Measurements from ENCODE around the gene ADAM8. TPM values are rescaled to one million over a fixed set of nuclear protein-coding genes. Genes with fewer than 3 reads are reported as not detected.
A peak's percentile ranks its signal among the peaks of the same experiment; 100 is the strongest.

ADAM8 gene
- total and polyA plus RNA-seq, 10 of the 15 experiments (the other 5 are each of a cell fraction or from before 2014, with no cell fraction given) = 0.37 to 92.7 (median 21.7) TPM

- no peak overlapping the region for H2AFZ ChIP-seq (ENCODE audit: control insufficient read depth, low read depth, low read length)
- H3K36me3 ChIP-seq (ENCODE audit: control insufficient read depth in 2 of 2, insufficient read depth in 2 of 2, low read length in 1 of 2) = peaks cover 28 to 34% of the 10 kb centered on the region in 2 experiments
- H3K27me3 ChIP-seq (replicated peaks in 1 of 2; ENCODE audit: control insufficient read depth in 2 of 2, insufficient read depth in 2 of 2, low read length in 1 of 2) = no peaks in the 10 kb centered on the region
- no TSS peak for BruUV-seq (replicated peaks)
- H3K9me3 ChIP-seq (replicated peaks; ENCODE audit: control insufficient read depth, insufficient read depth, low read length) = no peaks in the 10 kb centered on the region
- H4K20me1 ChIP-seq (ENCODE audit: control insufficient read depth, insufficient read depth) = no peaks in the 10 kb centered on the region
- no peaks in the 10 kb centered on the region for H3K4me1 ChIP-seq (ENCODE audit: control insufficient read depth, insufficient read depth, low read length)
- POLR2A ChIA-PET = no interaction called here
- in situ Hi-C loops (cut with MboI) = no loop called here
- RAD21 ChIA-PET (ENCODE audit: unreplicated experiment) = no interaction called here
- WGBS (ENCODE audit: insufficient coverage, insufficient replicate concordance, low lambda C conversion rate, missing lambda C conversion rate) = 93% methylated on average over 42 of the region's 42 CpGs
- DNase-seq (ENCODE audit: low read depth, low spot score) (no peak), FAIRE-seq (no peak), ATAC-seq (no peak)
- TF ChIP-seq POLR2A (IDR thresholded peaks at IDR 0.05; ENCODE audit: low read depth, low read length) (0 out of 2 replicates have a peak, but pooled peaks have one; percentile 11), WRNIP1 (IDR thresholded peaks at IDR 0.05; ENCODE audit: borderline replicate concordance, low read depth, low read length) (no peak), TCF7 (IDR thresholded peaks at IDR 0.05; ENCODE audit: borderline replicate concordance) (no peak), BACH1 (IDR thresholded peaks at IDR 0.05; ENCODE audit: borderline replicate concordance) (no peak), MTA2 (IDR thresholded peaks at IDR 0.05; ENCODE audit: low read depth) (no peak)
- SMC1A ChIA-PET (ENCODE audit: uncharacterized antibody, unreplicated experiment) = no interaction called here
- CTCF ChIA-PET = no interaction called here
- no peak overlapping the region for H3K9ac ChIP-seq (ENCODE audit: control insufficient read depth, insufficient read depth, low read length)
- intact Hi-C loops (cut with micrococcal nuclease; ENCODE audit: unreplicated experiment) = no loop called here
- H3K4me3 ChIP-seq = no peak overlapping the region
- H3K4me2 ChIP-seq (ENCODE audit: control insufficient read depth, insufficient read depth) = no peak overlapping the region
- no peaks in the 10 kb centered on the region for H3K79me2 ChIP-seq (ENCODE audit: control insufficient read depth, insufficient read depth, low read length)
- no peak overlapping the region for H3K27ac ChIP-seq (ENCODE audit: control insufficient read depth, insufficient read depth)
These were observed 19.0 kb upstream of the ADAM8 start for GRCh38 chr10:133295426-133296320.

- CTCF ChIA-PET = interaction anchor here (1.3 kb wide), 1 partner anchor 12 kb away, joined by 3 read pairs; no protein-coding TSS in a partner anchor
- SMC1A ChIA-PET (ENCODE audit: uncharacterized antibody, unreplicated experiment) = no interaction called here
- H3K4me2 ChIP-seq (ENCODE audit: control insufficient read depth, insufficient read depth) = no peak overlapping the region
- H3K79me2 ChIP-seq (ENCODE audit: control insufficient read depth, insufficient read depth, low read length) = no peaks in the 10 kb centered on the region
- H3K27ac ChIP-seq (ENCODE audit: control insufficient read depth, insufficient read depth) = no peak overlapping the region
- H4K20me1 ChIP-seq (ENCODE audit: control insufficient read depth, insufficient read depth) = no peaks in the 10 kb centered on the region
- intact Hi-C loops (cut with micrococcal nuclease; ENCODE audit: unreplicated experiment) = no loop called here
- RAD21 ChIA-PET (ENCODE audit: unreplicated experiment) = no interaction called here
- no peak overlapping the region for H3K4me3 ChIP-seq
- 82% methylated on average over 15 of the region's 15 CpGs for WGBS (ENCODE audit: insufficient coverage, insufficient replicate concordance, low lambda C conversion rate, missing lambda C conversion rate)
- H3K27me3 ChIP-seq (replicated peaks in 1 of 2; ENCODE audit: control insufficient read depth in 2 of 2, insufficient read depth in 2 of 2, low read length in 1 of 2) = no peaks in the 10 kb centered on the region
- no peaks in the 10 kb centered on the region for H3K9me3 ChIP-seq (replicated peaks; ENCODE audit: control insufficient read depth, insufficient read depth, low read length)
- no peaks in the 10 kb centered on the region for H3K4me1 ChIP-seq (ENCODE audit: control insufficient read depth, insufficient read depth, low read length)
- peaks cover 22 to 30% of the 10 kb centered on the region in 2 experiments for H3K36me3 ChIP-seq (ENCODE audit: control insufficient read depth in 2 of 2, insufficient read depth in 2 of 2, low read length in 1 of 2)
- no peak for FAIRE-seq
- ATAC-seq = no peak
- H3K9ac ChIP-seq (ENCODE audit: control insufficient read depth, insufficient read depth, low read length) = no peak overlapping the region
- no peak for DNase-seq (ENCODE audit: low read depth, low spot score)
- no peak overlapping the region for H2AFZ ChIP-seq (ENCODE audit: control insufficient read depth, low read depth, low read length)
- POLR2A ChIA-PET = no interaction called here
- BruUV-seq (replicated peaks) = TSS peak; percentile 33
- in situ Hi-C loops (cut with MboI) = no loop called here
- TF ChIP-seq NFYA (IDR thresholded peaks at IDR 0.05; ENCODE audit: borderline replicate concordance, low read depth, low read length) (no peak), TCF3 (IDR thresholded peaks at IDR 0.05; ENCODE audit: borderline replicate concordance, insufficient read depth, low read depth, low read length) (no peak), NR2C1 (IDR thresholded peaks at IDR 0.05) (no peak), ELK1 (IDR thresholded peaks at IDR 0.05; ENCODE audit: low read depth, low read length) (no peak), ZBTB33 (IDR thresholded peaks at IDR 0.05) (no peak), BMI1 (IDR thresholded peaks at IDR 0.05; ENCODE audit: borderline replicate concordance) (no peak), EED (IDR thresholded peaks at IDR 0.05; ENCODE audit: low read depth) (no peak), SMC3 (IDR thresholded peaks at IDR 0.05; ENCODE audit: borderline replicate concordance, low read length) (no peak), CREB1 (IDR thresholded peaks at IDR 0.05; ENCODE audit: low read depth) (no peak), MEF2B (IDR thresholded peaks at IDR 0.05; ENCODE audit: partially characterized antibody, poor library complexity, severe bottlenecking) (no peak), LARP7 (IDR thresholded peaks at IDR 0.05) (no peak)
These were observed 17.5 kb upstream of the ADAM8 start for GRCh38 chr10:133294189-133294588.
